Lower leg skin (tissue), 4 donors: ENCODE measurements around the gene DICER1. TPM values are rescaled to one million over a fixed set of nuclear protein-coding genes. Genes with fewer than 3 reads are reported as not detected.

Experiments used
- DNase-seq, 2 donors: peaks; one replicate each; pipeline ENCODE4 v3.0.0-alpha.2; 2019; ENCODE audit warnings: low spot score in 2 of 2
- H3K4me3 ChIP-seq: fragments of 200-600 bp; sonication (generic); 2 replicates; pipeline ENCODE4 v1.5.1; 2017; ENCODE audit warnings: mild to moderate bottlenecking, low read depth; ENCODE audit not compliant: poor library complexity, severe bottlenecking
- POLR2A ChIP-seq, 2 donors: fragments of 450-650 bp; IDR thresholded peaks; one replicate each; pipeline ENCODE4 v1.6.1; 2016 to 2017; ENCODE audit warnings: antibody characterized with exemption in 2 of 2, mild to moderate bottlenecking in 1 of 2, moderate library complexity in 1 of 2
- WGBS, 2 donors: methylation state at CpG; one replicate each; pipeline ENCODE4 v1.1.5; 2018; 5-methylcytosine and 5-hydroxymethylcytosine counted together
- intact Hi-C: fragments of 100-400 bp; cut with DNase I; formaldehyde crosslinking; loops from one replicate; pipeline ENCODE4 v1.15.0; 2023; ENCODE audit warnings: low total_unique reads
- total RNA-seq, 4 donors: library from RNA; depleted of rRNA; stranded (reverse); fragments of >200 nt; gene quantifications; one replicate each; pipeline ENCODE4 v1.1.0, GENCODE V29; 2016
- TF ChIP-seq, protein P1 (sequence below), 3 donors: fragments of 450-650 bp; IDR thresholded peaks; one replicate each; pipeline ENCODE4 v1.5.1; 2016; ENCODE audit warnings: antibody characterized with exemption in 3 of 3, mild to moderate bottlenecking in 3 of 3, moderate library complexity in 2 of 3

Gene DICER1
- total RNA-seq, 4 donors from 2014 or later, result 32.8 to 70.4 (median 45.0) TPM

DNA sequence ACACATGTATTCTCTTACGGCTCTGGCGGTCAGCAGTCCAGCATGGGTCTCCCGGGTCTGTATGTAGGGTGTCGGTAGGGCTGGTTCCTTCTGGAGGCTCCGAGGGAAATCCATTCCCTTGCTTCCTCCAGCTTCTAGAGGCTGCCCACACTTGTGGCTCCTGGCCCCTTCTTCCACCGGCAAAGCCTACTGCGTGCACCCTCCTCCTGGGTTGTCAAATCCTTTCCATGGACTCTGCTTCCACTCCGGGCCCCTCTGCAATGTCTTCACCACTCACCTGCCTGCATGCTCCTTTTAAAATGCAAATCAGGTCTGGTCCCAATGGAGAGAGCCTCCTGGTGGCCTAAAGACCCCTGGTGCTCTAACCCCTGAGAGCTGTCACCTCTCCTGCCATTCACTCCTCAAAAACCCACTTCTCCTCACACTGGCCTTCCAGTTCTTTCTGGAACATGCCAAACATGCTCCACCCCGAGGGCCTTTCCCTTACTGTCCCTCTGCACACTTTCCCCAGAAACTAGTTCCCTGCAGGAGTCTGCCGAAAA, 108.5 kb downstream of the DICER1 start:
- intact Hi-C loops, result no loop called here
- 86 to 87% methylated on average over 10 of the region's 10 CpGs for WGBS, 2 donors
- no peak overlapping the region for H3K4me3 ChIP-seq
- peak in 1 of 2 donors; percentile 48 for DNase-seq
- TF ChIP-seq, protein P1, sequence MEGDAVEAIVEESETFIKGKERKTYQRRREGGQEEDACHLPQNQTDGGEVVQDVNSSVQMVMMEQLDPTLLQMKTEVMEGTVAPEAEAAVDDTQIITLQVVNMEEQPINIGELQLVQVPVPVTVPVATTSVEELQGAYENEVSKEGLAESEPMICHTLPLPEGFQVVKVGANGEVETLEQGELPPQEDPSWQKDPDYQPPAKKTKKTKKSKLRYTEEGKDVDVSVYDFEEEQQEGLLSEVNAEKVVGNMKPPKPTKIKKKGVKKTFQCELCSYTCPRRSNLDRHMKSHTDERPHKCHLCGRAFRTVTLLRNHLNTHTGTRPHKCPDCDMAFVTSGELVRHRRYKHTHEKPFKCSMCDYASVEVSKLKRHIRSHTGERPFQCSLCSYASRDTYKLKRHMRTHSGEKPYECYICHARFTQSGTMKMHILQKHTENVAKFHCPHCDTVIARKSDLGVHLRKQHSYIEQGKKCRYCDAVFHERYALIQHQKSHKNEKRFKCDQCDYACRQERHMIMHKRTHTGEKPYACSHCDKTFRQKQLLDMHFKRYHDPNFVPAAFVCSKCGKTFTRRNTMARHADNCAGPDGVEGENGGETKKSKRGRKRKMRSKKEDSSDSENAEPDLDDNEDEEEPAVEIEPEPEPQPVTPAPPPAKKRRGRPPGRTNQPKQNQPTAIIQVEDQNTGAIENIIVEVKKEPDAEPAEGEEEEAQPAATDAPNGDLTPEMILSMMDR (IDR thresholded peaks at IDR 0.05), result no peak
- no peak for TF ChIP-seq POLR2A (IDR thresholded peaks at IDR 0.05)

GRCh38 chr14:95047754-95048153, 109.6 kb downstream of the DICER1 start:
- H3K4me3 ChIP-seq, result no peak overlapping the region
- no peak for TF ChIP-seq POLR2A (IDR thresholded peaks at IDR 0.05)
- TF ChIP-seq, protein P1 (IDR thresholded peaks at IDR 0.05), result no peak
- WGBS, 2 donors, result 88 to 89% methylated on average over 7 of the region's 7 CpGs
- DNase-seq, result no peak
- intact Hi-C loops, result no loop called here

DNA sequence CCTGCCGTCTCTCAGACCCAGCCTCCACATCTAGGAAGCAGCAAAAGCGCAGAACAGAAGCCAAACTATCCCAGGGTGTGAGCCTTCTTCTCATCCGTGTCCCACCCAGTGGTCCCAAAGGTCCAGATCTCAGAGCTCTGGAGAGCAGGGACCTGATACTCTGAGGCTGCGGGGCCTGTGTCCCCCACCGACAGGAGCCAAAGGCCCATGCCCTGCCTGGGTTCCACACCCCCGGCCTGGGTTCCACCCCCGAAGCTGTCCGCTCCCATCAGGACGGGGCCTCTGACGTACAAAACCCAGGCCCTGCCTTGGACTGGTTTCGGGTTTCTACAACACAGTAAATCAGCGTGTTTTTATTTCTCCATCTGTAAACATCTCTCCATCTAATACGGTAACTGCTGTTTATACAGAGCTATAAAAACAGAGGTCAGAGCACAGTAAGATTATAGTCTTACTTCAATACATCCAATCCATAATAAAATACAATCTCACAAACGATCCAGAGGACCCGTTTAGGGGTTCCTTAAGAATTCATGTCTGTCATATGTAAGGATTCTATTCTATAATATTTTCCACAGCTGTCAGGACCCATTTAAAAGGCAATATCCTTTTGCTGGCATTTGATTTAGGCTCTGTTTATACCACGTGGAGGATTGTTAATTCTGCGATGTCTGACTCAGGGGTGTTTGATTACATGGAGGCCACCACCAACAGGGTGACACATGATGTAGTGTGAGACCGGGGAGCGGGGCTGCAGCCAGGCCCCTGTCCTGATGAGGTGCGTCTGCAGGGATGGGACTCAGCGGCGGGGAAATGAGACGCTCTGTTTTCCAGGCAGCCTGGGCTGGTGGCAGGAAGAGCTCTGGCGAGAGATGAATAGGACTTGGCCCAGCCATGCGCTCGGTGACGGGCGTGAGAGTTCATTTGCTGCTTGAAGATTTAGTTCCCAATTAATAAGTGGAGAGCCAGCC, 110.3 kb downstream of the DICER1 start:
- DNase-seq, result peak in 1 of 2 donors; percentile 84
- intact Hi-C loops, result no loop called here
- H3K4me3 ChIP-seq, result no peak overlapping the region
- TF ChIP-seq POLR2A (IDR thresholded peaks at IDR 0.05), result no peak
- TF ChIP-seq, protein P1 (IDR thresholded peaks at IDR 0.05), result no peak
- WGBS, 2 donors, result 78 to 83% methylated on average over 25 to 28 of the region's 28 CpGs

DNA sequence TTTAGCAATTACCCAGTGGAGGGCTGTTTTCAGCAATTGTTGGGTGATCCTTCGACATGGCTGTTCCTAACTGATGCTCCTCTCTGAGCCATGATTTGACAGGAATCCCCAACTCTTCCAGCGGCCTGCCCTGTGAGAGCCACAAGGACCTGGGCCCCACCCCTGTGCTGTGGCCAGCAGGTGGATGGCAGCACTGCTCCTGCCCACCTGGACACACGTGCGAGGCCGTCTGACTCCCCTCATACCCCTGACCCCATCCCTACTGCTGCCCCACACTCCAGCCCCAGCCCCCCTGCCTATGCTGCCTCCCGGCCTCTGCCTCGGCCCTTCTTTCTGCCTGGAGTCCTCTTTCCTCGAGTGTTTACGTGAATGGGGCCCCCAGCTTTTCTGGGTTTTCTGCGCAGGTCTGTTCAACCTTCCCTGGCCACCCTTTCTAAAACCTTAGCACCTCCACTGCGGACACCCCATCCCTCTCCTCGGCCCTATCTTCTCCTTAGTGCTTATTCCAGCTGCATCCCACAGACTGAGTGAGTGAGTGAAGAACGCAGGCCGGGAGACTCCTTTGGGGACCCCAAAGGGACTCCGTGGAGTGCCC, 111.4 kb downstream of the DICER1 start:
- no peak for TF ChIP-seq POLR2A (IDR thresholded peaks at IDR 0.05)
- TF ChIP-seq, protein P1 (IDR thresholded peaks at IDR 0.05), result no peak
- intact Hi-C loops, result no loop called here
- 88 to 94% methylated on average over 14 to 15 of the region's 15 CpGs for WGBS, 2 donors
- H3K4me3 ChIP-seq, result no peak overlapping the region
- peak in 1 of 2 donors; percentile 45 for DNase-seq

DNA sequence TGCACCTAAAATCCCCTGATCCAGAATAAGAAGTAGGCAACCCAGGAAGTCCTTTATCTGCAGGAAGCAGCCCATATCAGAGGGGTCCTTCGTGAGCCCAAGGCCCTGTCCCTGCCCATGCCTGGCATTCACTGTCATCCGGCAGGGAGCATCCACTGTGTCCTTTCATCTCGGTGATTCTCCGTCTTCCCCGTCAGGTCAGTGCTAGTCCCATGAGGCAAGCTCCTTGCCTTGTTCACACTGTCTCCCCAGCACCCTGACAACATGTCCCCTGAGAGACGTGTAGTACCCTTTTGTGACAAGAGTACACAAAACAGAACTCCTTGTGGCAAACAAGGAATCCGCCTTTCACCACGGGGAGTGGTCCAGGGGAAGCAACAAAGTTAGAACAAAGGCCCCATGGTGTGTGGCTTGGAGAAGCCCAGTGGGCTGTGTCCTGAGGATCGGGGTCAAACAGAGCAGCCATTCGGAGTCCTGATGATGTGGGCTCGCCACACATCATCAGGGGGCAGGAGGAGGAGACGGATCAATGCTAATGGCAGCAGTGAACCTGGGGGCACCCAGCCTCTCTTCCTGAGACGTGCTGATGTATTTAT, 112.1 kb downstream of the DICER1 start:
- DNase-seq, result peak in 1 of 2 donors; percentile 40
- no peak overlapping the region for H3K4me3 ChIP-seq
- 74 to 80% methylated on average over 13 of the region's 13 CpGs for WGBS, 2 donors
- intact Hi-C loops, result no loop called here
- TF ChIP-seq POLR2A (IDR thresholded peaks at IDR 0.05), result no peak
- TF ChIP-seq, protein P1 (IDR thresholded peaks at IDR 0.05), result no peak
